Activated CD4-positive, alpha-beta T cell treated with anti-CD3 and anti-CD28 coated beads, Interleukin-2, amount 50 U/mL, for 1 hour (primary cell): ENCODE results near the gene OTUD4.
"Not testable (repeated sequence)": the region's sequence is repeated elsewhere in the genome, so short reads cannot be mapped to it uniquely, and the experiment has no call there.

Source experiments
- DNase-seq: peaks from one replicate; pipeline ENCODE4 v3.0.0-alpha.2; 2020

Gene OTUD4, protein sequence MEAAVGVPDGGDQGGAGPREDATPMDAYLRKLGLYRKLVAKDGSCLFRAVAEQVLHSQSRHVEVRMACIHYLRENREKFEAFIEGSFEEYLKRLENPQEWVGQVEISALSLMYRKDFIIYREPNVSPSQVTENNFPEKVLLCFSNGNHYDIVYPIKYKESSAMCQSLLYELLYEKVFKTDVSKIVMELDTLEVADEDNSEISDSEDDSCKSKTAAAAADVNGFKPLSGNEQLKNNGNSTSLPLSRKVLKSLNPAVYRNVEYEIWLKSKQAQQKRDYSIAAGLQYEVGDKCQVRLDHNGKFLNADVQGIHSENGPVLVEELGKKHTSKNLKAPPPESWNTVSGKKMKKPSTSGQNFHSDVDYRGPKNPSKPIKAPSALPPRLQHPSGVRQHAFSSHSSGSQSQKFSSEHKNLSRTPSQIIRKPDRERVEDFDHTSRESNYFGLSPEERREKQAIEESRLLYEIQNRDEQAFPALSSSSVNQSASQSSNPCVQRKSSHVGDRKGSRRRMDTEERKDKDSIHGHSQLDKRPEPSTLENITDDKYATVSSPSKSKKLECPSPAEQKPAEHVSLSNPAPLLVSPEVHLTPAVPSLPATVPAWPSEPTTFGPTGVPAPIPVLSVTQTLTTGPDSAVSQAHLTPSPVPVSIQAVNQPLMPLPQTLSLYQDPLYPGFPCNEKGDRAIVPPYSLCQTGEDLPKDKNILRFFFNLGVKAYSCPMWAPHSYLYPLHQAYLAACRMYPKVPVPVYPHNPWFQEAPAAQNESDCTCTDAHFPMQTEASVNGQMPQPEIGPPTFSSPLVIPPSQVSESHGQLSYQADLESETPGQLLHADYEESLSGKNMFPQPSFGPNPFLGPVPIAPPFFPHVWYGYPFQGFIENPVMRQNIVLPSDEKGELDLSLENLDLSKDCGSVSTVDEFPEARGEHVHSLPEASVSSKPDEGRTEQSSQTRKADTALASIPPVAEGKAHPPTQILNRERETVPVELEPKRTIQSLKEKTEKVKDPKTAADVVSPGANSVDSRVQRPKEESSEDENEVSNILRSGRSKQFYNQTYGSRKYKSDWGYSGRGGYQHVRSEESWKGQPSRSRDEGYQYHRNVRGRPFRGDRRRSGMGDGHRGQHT

DNA sequence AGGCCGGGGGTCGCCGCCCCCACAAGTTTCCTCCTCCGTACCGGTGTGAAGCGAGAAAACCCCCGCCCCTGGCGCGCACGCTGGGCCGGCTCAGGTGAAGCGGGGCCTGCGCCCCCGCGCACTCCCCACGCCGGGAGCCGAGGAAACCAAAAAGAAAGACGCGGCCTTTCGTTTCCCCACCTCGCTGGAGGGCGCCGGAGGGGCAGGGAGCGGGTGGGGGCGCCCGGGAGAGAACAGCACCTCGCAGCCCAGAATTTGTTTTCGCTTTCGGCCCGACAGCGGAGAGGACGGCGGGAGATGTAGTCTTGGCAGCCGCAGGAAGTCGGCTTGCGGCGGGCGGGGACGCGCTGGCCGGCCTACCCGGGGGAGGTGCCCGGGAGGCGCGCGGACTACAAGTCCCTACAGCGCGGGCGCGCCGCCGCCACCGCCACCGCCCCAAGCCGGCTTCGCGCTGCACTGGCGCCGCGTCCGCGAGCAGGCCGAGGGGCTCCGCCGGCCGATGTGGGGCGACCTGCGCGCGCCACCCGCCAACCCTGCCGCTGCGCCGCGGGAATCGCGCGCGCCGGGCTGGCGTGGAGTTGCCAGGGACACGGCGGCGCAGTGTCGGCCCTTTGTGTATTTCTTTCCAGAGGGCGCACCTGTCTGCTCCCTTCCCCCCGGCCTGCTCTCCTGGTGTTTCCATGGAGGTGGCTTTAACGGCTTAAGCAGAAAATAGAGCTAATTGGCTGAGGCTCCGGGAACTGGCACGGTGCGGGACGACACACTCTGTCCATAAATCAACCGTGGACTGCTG, at the start of gene OTUD4:
Gene OTUD4 (minus strand): TSS at position 292 of the 793 bp plus-strand sequence. CDS start 616 bp downstream, outside the sequence.
- DNase-seq: peak; percentile 93

DNA sequence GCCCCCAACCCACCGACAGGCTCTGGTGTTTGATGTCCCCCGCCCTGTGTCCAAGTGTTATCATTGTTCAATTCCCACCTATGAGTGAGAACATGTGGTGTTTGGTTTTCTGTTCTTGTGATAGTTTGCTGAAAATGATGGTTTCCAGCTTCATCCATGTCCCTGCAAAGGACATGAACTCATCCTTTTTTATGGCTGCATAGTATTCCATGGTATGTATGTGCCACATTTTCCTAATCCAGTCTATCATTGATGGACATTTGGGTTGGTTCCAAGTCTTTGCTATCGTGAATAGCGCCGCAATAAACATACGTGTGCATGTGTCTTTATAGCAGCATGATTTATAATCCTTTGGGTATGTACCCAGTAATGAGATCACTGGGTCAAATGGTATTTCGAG, 42.8 kb upstream of the OTUD4 start:
- DNase-seq: not testable (repeated sequence)

DNA sequence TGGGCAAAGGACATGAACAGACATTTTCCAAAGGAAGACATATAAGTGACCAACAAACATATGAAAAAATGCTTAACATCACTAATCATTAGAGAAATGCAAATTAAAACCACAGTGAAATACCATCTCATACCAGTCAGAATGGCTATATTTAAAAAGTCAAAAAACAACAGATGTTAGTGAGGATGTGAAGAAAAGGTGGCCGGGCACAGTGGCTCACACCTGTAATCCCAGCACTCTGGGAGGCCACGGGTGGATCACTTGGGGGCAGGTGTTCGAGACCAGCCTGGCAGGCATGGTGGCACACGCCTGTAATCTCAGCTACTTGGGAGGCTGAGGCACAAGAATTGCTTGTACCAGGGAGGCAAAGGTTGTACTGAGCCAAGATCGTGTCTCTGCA, 41.1 kb upstream of the OTUD4 start:
- DNase-seq: not testable (repeated sequence)

DNA sequence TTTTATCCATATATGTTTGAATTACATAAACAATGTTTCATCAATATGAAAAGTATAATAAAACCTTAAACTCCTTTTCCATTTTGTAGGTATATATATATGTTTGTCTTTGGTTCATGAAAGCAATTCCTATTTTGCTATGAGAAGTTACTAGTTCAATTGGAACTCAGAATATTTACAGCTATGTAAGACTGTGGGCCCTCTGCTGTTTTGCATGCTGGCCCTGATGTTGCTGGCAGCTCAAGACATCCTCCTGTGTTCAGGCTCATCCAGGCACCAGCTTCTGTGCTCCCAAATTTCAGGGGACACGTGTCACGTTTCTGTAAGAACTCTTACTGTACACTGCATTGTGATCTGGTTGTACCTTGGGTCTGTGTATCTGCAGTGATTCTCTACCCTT, 38.7 kb upstream of the OTUD4 start:
- DNase-seq: no peak

DNA sequence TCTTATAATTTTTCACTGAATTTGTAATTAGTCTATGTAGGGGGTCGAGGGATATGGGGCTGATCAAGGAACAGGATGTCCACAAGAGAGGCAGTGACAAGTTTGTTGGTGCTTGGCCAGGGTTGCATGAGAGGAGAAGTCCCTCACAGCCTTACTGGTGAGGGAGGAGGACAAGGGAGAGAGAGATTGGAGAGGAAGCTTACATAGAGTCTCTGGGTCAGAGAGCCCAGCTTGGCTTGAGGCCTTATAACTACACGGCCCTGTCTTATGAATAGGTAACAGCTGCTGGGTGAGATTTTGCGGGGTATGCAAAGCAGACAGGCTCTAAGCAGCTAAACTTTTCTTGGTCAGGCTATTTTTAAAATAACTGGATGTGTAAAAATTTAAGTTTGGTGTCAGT, 37.9 kb upstream of the OTUD4 start:
- no peak for DNase-seq

DNA sequence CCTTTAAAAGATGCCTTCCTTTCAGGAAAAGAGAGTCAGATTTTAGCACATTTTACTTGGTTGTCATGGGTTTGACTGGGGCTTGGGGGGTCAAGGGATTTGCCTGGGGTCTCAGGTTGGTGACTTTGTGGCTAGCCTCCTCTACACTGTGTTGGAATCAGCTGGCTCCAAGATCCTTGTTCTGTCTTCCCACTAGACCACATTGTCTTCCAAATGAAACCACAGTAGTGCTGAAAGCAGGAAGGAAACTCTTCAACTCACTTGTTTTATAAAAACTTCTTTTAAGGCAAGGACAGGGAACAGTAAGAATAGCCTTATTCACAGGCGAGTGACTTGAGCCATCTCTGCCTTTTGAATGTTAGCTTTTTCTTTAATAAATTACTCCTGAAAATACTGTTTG, 37.0 kb upstream of the OTUD4 start:
- no peak for DNase-seq

DNA sequence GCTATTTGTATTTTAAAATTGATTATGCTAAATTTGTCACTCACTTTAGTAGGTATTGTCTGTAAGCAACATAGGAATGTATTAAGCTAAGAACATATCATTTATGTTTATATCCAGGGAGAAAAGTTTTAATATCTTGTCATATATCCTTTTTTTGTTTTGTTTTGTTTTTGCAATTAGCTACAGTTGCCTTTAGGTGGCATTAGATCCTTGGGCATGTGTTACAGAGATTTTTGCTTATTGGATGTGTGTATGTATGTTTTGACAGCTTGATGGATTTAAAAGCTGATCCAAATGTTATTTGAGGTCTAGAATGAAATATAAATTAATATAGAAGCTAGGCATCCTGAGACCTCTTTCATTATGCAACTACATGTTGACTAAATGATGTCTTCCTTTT, 36.1 kb upstream of the OTUD4 start:
- DNase-seq: no peak

DNA sequence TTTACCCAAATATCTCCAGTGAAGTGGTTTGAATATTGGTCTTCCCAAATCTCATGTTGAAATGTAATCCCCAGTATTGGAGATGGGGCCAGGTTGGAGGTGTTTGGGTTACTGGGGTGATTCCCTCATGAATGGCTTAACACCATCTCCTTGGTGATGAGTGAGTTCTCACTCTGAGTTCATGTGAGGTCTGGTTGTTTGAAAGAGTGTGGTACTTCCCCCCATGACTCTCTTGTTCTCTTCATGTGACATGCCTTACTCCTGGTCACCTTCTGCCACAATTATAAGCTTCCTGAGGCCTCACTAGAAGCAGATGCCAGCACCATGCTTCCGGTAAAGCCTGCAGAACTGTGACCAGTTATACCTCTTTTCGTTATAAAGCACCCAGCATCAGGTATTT, 32.9 kb upstream of the OTUD4 start:
- DNase-seq: no peak

DNA sequence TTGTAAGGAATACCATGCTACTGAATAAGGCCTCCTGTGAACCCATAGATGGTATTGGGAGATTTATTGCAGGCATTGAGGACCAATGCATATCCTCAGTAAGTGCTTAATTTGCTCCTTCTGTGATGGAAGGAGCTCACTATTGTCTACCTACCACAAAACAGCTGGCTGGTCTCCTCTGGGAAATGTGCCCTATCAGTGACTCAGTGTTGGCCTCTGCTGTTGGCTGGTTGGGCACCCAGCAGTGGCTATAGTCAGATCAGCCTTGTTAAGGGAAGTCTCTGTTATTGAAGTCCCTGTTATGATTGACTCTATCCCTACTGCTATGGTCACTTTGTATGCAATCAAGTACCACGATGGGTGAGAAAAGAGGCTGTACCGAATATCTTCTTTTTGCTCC, 27.5 kb upstream of the OTUD4 start:
- no peak for DNase-seq

DNA sequence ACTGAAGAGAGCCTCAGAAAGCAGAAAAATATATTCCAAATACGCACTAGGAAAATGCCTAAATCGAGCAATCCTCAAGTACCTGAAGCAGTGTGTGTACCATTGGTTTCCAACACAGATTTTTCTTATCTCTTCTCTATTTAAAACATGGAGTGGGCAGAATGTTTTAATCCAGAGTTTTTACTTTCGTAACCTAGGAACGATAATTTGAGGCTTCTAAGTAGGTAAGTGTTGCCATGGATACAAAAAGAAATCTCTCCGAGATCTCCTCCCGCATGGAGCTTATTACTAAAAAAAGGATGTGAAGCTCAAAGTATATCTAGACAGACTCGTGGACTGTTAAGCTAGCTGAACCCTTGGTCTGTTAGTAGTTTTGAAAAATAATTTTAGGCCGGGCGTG, 23.0 kb upstream of the OTUD4 start:
- no peak for DNase-seq

DNA sequence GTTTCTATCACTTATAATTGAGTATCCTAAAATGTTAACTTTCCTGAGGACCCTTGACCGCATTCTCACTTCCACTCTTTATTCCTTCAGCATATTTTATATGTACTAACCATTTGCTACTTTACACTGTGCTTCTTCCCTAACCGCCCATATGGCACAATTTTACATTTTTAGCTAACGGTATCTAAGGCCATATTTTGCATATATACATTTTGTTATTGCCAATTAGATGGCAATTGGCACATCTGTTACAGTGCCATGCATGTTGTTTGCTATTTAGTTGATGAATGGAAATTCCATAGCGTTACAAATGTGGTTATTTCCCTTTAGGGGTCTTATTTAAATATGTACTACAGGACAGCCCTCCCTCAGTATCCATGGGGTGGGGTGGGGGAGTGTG, 20.0 kb upstream of the OTUD4 start:
- DNase-seq: no peak

DNA sequence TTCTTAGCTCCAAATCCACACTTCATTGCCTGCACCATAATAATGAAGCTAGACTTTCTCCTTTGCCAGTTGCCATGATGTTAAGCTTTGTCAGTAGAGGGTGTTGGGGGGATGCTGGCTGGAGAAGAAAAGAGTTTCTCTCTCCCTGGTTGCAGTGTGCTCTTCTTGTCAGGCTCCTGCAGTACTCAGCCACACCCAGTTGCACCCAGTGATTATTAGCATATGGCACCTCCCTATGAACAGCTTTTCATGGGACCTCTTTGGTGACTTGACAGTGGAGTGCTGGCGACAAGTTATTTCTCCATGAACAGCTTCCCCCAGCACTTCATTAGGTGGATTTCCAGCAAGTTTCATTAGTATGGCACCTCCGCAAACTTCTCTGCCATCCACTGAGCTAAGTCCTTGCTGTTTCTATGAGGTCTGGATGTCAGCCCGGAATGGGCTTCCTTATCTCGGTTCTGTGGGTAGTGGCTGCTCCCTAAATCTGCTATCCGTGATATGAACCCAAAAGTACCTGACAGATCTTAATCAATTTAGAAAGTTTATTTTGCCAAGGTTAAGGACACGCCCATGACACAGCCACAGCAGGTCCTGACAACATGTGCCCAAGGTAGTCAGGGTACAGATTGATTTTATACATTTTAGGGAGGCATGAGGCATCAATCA, 18.8 kb upstream of the OTUD4 start:
- DNase-seq: no peak

DNA sequence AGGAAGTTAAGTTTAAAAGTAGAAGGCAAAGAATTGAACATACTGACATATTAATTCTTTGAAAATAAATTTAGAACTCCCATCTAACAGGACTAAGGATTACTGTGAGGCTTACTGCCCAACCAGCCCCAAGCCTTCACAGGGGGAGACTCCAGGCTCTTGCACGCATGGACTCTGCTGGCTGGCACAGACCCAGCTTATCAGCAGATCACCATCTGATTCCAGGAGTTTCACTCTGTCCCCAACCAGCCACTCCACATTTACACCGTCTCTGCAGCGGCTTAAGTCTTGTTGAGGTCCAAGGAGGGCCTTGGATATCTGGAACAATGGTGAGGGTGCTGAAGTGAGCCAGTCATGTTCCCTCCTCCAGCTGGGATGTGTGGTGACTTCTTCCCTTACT, 16.4 kb upstream of the OTUD4 start:
- no peak for DNase-seq

DNA sequence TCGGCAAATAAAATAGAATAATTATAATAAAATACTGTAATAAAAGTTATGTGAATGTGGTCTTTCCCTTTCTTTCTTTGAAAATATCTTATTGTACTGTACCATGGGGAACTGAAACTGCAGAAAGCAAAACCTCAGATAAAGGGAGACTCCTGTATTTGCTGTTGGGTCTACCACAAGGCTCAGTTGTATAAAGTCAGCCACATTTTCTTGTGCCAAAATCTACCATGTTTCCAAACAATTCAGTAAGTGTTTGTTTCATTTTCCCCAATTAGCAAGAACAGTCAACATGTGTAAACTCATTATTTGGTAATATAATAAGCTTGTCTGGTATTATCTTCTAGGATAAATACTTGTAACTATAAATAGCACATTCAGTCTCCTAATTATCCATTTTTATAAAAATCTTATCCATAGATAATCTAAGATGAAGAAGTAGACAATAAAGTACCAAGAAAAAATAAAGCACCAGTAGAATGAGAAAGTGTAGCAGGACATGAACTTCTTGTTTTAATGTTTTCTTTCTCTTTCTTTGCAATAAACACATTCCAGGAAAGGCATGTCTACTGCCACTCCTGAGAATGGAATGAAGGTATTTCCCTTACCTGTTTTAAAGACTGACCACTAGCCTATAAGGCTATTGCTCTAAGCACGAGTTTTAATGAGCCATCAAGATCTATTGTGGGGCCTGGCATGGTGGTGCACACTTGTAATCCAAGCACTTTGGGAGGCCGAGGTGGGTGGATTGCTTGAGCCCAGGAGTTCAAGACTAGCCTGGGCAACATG, 15.0 kb upstream of the OTUD4 start:
- DNase-seq: no peak

DNA sequence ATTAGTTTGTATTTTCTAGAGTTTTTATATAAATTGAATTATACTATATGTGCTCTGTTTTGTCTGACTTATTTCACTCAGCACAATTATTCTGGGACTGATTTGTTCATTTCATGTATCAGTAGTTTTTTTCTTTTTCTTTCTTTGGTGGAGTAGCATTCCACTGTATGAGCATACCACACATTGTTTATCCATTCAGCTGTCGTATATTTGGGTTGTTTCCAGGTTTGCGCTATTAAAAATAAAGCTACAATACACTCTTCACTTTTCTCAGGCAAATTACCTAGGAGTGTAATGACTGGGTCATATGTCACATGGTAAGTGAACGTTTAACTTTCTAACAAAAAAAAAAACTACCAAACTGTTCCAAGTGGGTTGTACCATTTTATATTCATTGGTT, 9.6 kb upstream of the OTUD4 start:
- no peak for DNase-seq

DNA sequence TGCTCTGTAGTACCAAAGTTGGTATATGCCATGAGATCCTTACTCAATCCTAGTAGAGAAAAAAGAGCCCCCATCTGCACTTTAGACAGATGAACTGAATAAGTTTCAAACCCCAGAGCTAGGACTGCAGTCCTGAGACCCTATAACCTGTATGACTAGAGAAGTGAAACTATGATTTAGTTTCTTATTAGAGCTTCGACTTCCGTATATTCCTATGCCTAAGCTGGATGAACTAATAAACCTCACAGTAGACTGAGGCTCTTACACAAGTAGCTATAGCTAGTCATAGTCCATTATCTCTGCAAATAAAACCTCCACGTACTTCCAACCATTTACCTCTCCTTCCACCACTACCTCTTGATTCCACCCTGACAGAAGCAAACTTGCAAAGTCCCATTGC, 6.3 kb upstream of the OTUD4 start:
- no peak for DNase-seq

DNA sequence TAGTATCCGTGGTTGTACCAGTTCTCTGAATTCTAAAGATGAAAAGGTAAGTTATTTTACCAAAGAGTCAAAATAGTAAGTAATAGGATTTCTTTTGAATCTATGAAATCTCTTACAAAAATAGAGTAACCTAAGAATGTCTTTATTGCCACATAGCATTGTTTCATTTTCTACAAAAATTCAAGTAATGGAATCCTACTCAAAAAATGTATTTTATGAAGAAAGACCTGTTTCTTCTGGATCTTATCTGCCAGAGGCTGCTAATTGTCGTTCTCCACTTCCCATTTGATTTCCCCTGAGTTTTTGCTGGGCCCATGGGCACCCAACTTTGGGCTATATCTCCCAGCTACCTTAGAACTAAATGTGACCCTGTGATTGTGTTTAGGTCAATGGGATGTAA, 3.2 kb upstream of the OTUD4 start:
- DNase-seq: no peak

DNA sequence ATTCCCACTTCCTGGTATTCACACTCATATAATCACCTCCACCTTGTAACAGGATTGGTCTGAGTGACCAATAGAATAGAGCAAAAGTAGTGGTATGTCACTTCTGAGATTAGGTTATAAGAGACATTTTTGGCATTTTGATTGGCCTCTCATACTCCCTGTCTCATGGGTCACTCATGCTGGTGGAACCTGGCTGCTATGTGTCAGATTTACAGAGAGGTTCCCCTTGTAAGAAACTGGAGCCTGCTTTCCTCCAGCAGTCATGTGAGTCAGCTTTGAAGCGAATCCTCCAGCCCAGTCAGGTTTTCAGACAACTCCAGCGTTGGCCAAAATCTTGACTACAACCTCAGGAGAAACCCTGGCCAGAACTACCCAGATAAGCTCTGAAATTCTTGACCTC, 2.6 kb upstream of the OTUD4 start:
- no peak for DNase-seq

DNA sequence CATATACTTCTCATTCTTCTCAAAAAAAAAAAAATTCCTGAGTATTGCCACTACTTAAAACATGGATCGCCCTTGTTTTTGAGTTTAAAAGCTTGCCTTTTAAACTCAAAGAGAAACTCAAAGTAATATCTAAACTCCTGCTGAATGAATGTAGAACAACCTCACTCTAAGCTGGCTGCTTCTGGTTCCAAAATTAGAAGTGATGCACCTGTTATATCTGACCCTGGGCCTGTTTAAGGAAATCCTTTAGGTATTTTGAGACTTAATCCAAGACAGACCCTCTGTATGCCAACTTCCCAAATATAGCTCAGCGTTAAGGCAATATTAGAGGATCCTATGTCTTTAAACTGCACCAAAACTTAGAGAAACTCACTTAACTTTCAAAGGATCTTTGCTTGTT, 1.8 kb upstream of the OTUD4 start:
- no peak for DNase-seq

DNA sequence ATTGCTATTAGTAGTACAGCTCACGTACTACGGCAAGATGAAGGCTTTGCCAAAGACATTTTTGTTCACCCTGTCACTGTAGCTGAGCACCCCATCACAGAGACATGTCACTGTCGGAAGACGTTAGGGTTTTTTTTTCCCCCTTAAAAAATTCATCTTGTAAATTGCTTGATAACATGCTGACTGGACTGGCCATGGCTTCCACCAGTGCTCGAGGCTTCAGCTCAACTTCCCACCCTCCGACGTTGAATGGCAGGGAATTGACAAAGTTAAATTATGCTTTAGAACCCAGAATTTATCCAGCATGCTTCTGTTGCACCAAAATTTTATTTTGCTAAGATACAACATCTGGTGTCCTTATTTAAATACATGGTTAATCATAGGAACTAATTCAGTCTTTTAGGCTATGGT, 707 bp upstream of the OTUD4 start:
- DNase-seq: no peak

DNA sequence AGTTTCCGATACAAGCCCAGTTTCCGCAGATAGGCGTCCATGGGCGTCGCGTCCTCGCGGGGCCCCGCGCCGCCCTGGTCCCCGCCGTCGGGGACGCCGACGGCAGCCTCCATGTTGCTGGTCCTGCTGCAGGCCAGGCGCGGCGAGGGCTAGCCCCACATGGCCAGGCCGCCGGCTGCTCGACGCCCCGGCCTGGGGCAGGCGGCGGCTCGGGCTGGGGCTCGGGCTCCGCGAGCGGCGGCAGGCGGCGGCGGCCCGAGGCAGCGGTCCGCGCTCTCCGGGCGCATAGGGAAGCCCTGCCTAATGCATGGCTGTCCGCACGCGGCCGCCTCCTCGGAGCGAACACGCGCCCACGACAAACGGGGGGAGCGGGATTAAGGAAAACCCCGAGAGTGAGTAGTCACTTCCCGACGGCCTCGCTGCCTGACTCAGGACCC, 510 bp downstream of the OTUD4 start:
- DNase-seq: not testable (repeated sequence)
